Left lung (tissue), 10 donors: ENCODE results near the gene DOCK4. TPM values are rescaled to one million over a fixed set of nuclear protein-coding genes. Genes with fewer than 3 reads are reported as not detected.

Experiments used
- ATAC-seq: fragments of 200-7000 bp; cut with Tn5 transposase; one replicate; pipeline ENCODE4 v1.9.1; 2020; ENCODE audit warnings: moderate library complexity
- DNase-seq, 4 donors: peaks; one replicate each; pipeline ENCODE4 v3.0.0-alpha.2; 2013 to 2020
- H3K27ac ChIP-seq, 2 donors: fragments of 200-600 bp; sonication (generic) in 1 of 2; one replicate each; pipeline versions ENCODE4 v1.5.0 to v1.8.0; 2020 to 2021
- H3K27me3 ChIP-seq, 2 donors: fragments of 200-600 bp; sonication (generic) in 1 of 2; one replicate each; pipeline versions ENCODE4 v1.5.0 to v1.8.0; 2020 to 2021
- H3K36me3 ChIP-seq, 2 donors: fragments of 200-600 bp; sonication (generic) in 1 of 2; one replicate each; pipeline versions ENCODE4 v1.5.0 to v1.8.0; 2020 to 2021
- H3K4me1 ChIP-seq, 2 donors: fragments of 200-600 bp; one replicate each; pipeline ENCODE4 v1.8.0; 2021
- H3K4me3 ChIP-seq, 2 donors: fragments of 200-600 bp; sonication (generic) in 1 of 2; one replicate each; pipeline versions ENCODE4 v1.5.0 to v1.8.0; 2020 to 2021; ENCODE audit warnings: mild to moderate bottlenecking in 1 of 2
- H3K9me3 ChIP-seq, 2 donors: fragments of 200-600 bp; sonication (generic) in 1 of 2; one replicate each; pipeline versions ENCODE4 v1.5.0 to v1.8.0; 2020 to 2021
- intact Hi-C, 2 donors: fragments of 100-400 bp; cut with DNase I; formaldehyde crosslinking; loops; one replicate each; pipeline versions ENCODE4 v1.11.2 to v1.14.2; 2022
- polyA plus RNA-seq, 6 donors: library from polyadenylated mRNA; unstranded; fragments of 120-200 nt; gene quantifications; one replicate each; pipeline ENCODE4 v1.2.1, GENCODE V29; 2013; ENCODE audit not compliant: insufficient read length in 6 of 6
- total RNA-seq, 2 donors: library from RNA; stranded (reverse); fragmentation: NEBNext Ultra II Directional; extraction: Animal tissue kit (Norgen Biotek cat#: 25700); gene quantifications; one replicate each; pipeline ENCODE4 v1.2.1, GENCODE V29; 2021
- TF ChIP-seq, protein P1 (sequence below), 2 donors: fragments of 200-600 bp; sonication (generic) in 1 of 2; IDR thresholded peaks; one replicate each; pipeline versions ENCODE4 v1.5.0 to v1.8.0; 2021; ENCODE audit warnings: antibody characterized with exemption in 2 of 2
- donor health status: DM: no; HTN: yes; CAD: no.
- donor health status: DM: no; HTN: no; CAD: no.

DOCK4 gene
- total and polyA plus RNA-seq, 8 donors, result 38.9 to 64.3 (median 52.5) TPM

DNA sequence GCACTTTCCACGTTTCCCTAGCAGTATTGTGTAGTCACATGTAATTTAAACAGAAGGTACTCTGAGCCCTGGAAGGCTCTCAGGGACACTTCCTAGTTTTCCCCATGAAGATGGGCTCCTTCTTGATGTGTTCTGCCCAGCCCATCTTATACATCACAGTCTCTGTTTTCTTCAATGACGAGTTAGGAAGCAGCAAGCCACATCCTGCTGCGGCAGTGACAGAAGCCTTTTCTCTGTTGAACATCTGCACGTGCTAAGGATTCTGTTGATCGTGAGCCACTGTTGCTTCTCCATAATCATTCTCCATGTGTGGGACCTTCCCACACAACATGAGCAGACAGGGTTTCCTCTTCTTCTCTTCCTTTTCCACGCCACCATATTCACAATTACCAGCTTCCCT is 346.0 kb downstream of the DOCK4 start:
- no peak for DNase-seq
- TF ChIP-seq, protein P1, sequence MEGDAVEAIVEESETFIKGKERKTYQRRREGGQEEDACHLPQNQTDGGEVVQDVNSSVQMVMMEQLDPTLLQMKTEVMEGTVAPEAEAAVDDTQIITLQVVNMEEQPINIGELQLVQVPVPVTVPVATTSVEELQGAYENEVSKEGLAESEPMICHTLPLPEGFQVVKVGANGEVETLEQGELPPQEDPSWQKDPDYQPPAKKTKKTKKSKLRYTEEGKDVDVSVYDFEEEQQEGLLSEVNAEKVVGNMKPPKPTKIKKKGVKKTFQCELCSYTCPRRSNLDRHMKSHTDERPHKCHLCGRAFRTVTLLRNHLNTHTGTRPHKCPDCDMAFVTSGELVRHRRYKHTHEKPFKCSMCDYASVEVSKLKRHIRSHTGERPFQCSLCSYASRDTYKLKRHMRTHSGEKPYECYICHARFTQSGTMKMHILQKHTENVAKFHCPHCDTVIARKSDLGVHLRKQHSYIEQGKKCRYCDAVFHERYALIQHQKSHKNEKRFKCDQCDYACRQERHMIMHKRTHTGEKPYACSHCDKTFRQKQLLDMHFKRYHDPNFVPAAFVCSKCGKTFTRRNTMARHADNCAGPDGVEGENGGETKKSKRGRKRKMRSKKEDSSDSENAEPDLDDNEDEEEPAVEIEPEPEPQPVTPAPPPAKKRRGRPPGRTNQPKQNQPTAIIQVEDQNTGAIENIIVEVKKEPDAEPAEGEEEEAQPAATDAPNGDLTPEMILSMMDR (IDR thresholded peaks at IDR 0.05), result no peak
- H3K4me3 ChIP-seq, result no peak overlapping the region
- intact Hi-C loops, result no loop called here
- ATAC-seq, result no peak
- H3K36me3 ChIP-seq, result peaks cover 0 to 30% of the 10 kb centered on the region in 2 donors
- no peaks in the 10 kb centered on the region for H3K27me3 ChIP-seq
- no peaks in the 10 kb centered on the region for H3K9me3 ChIP-seq
- no peaks in the 10 kb centered on the region for H3K4me1 ChIP-seq
- H3K27ac ChIP-seq, result no peak overlapping the region

DNA sequence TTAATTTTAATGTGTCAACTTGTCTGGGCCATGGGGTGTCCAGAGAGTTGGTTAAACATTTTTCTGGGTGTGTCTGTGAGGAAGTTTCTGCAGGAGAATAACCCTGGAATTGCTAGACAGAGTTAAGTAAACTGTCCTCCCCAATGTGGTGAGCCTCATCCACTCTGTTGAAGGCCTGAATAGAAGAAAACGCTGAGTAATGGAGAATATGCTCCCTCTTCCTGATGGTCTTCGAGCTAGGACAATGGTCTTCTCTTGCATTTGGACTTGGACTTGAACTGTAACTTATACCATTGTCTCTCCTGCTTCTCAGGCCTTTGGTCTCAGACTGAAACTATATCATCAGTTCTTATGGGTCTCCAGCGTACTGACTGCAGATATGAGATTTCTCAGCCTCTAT is 347.9 kb downstream of the DOCK4 start:
- Histone ChIP-seq H3K4me1 (no peaks in the 10 kb centered on the region), H3K27ac (no peak overlapping the region), H3K27me3 (no peaks in the 10 kb centered on the region), H3K9me3 (no peaks in the 10 kb centered on the region), H3K4me3 (no peak overlapping the region), H3K36me3 (peaks cover 0 to 25% of the 10 kb centered on the region in 2 donors)
- DNase-seq (no peak), ATAC-seq (no peak)
- intact Hi-C loops, result no loop called here
- TF ChIP-seq, protein P1 (IDR thresholded peaks at IDR 0.05), result no peak

GRCh38 chr7:111855842-111856227 is 350.4 kb downstream of the DOCK4 start:
- TF ChIP-seq, protein P1 (IDR thresholded peaks at IDR 0.05), result no peak
- Histone ChIP-seq H3K36me3 (peaks cover 0 to 11% of the 10 kb centered on the region in 2 donors), H3K9me3 (no peaks in the 10 kb centered on the region), H3K27ac (no peak overlapping the region), H3K4me3 (no peak overlapping the region), H3K4me1 (no peaks in the 10 kb centered on the region), H3K27me3 (no peaks in the 10 kb centered on the region)
- DNase-seq (no peak), ATAC-seq (peak; percentile 35)
- intact Hi-C loops, result no loop called here

GRCh38 chr7:111855161-111855841 is 350.9 kb downstream of the DOCK4 start:
- no peak overlapping the region for H3K4me3 ChIP-seq
- peaks cover 0 to 6% of the 10 kb centered on the region in 2 donors for H3K36me3 ChIP-seq
- H3K9me3 ChIP-seq, result no peaks in the 10 kb centered on the region
- DNase-seq, result peak in 1 of 4 donors; percentile 40
- H3K4me1 ChIP-seq, result no peaks in the 10 kb centered on the region
- ATAC-seq, result peak; percentile 91
- TF ChIP-seq, protein P1 (IDR thresholded peaks at IDR 0.05), result peak in 1 of 2 donors; percentile 22
- no peak overlapping the region for H3K27ac ChIP-seq
- H3K27me3 ChIP-seq, result no peaks in the 10 kb centered on the region
- intact Hi-C loops, result no loop called here

- H3K27ac ChIP-seq, result no peak overlapping the region
- DNase-seq, result no peak
- ATAC-seq, result no peak
- intact Hi-C loops, result no loop called here
- H3K27me3 ChIP-seq, result no peaks in the 10 kb centered on the region
- TF ChIP-seq, protein P1 (IDR thresholded peaks at IDR 0.05), result no peak
- no peaks in the 10 kb centered on the region for H3K9me3 ChIP-seq
- no peak overlapping the region for H3K4me3 ChIP-seq
- no peaks in the 10 kb centered on the region for H3K36me3 ChIP-seq
- H3K4me1 ChIP-seq, result no peaks in the 10 kb centered on the region
Measured at GRCh38 chr7:111853201-111853990, 352.8 kb downstream of the DOCK4 start.
